Activated naive CD4-positive, alpha-beta T cell (primary cell): Measurements from ENCODE around the gene CABLES1.

Experiments used
- DNase-seq, 4 experiments: peaks; one replicate each; lab custom pipeline; 2025; lab: John Stamatoyannopoulos, UW

The CABLES1 gene

GRCh38 chr18:23223641-23224040 is 88.4 kb downstream of the CABLES1 start:
- DNase-seq: no peak

GRCh38 chr18:23225503-23225902 is 90.2 kb downstream of the CABLES1 start:
- no peak for DNase-seq

GRCh38 chr18:23226391-23226790 is 91.1 kb downstream of the CABLES1 start:
- no peak for DNase-seq

DNA sequence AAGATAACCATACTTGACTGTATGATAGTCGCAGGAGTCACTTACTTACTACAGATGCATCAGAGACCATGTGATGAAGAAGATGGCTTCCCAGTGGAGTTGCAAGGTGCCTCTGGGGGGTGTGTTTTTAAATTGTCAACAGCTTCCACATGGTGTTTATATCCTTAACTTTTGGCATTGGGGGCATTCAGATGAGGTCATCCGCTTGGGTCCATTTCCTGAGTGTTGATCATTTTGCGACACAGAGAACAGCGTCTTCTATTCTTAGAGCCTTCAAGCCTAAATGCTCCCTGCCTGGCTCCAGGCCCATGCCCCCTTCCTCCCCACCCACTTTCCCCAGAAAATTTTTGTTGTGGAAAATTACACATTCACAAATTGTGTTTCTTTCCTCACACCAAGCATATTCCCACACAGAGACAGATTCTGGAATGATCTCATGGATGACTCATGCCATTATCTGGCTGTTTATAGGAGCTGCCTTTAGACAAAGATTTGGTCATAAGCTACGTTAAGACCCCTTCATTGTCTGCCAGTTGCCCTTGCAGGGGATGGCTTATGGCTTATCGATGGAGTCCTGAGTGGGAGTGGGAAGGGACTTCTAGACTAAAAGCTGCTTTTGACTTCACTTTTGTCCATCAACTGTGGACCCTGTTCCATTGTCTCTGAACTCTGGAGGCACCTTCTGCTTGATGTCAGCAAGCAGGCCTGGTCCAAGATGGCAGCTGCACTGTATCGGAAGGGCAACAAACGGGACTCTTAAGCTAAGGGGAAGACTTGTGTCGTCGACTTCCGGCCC is 91.8 kb downstream of the CABLES1 start:
- no peak for DNase-seq

DNA sequence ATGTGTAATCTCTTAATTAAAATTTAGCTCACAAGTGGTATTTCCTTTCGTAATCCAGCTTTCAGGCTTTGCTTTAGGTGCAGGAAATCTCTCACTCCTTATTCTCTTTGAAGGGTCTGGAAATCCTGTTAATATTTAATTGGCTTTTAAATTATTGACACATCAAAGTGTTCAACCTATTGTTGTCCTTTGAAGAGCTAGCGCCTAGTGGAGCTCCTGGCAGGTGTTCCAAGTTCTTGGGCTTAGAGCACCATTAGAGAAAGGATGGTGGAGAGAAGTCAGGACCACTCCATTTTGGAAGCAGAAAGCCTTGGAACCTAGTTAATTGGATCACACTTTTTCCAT is 92.4 kb downstream of the CABLES1 start:
- no peak for DNase-seq

DNA sequence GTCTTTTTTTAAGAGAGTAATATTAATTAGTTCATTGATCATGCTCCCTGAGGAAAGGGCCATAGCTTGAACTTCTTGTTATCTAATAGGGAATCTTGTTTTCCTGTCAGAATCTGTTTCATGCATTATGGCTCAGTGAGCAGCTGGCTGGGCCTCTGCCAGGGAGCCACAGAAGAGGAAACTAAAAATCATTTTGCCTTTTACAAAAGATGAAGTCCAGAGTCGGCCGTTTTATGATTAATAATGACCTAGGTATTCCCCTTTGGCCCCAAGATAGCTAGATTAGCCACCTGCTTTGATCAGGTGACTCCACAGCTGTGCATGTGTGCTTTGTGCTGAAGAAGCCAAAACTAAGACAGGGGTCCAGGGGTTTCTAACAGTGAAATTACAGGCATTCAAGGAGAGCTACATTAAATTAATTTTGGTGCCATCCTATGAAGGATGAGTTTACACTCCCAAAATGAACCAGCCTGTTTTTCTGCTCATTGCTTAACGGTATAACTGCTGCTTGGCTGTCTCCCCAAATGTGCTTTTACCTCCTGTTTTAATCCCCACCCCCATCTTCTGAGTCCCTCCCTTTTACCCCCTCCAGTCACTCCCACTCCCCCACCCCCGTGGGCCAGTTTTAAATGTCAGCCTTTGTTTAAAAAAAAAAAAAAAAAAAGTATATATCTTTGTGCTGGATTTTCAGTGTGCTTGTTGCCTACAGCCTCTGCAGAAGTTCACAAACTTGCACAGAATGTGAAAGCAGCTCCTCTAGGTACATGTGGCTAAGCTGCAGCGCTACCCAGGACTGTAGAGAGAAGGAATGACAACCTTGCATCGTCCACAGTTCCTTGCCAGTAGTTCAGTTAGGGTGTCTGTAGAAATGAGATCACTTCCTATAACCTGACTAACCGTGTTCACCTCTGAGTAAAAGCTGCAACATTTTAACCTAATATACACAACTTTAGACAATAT is 93.1 kb downstream of the CABLES1 start:
- DNase-seq: no peak

DNA sequence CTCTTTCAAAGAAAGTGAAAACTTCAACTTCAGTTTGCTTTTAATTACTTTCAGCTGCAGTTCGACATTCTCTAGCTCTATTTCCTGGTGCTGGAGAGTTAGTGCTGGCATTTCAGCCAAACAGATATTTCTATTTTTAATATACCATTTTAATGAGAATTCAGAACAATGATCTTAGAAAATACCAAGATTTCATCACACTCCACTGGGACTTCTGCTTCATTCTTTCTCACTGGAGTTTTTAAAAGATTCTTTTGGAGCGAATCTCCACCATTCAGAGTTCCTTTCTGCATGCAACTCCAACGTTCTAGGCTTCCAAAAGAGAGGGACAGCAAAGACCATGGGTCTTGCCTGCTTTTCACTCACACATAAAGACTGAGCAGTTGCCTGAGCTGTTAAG is 94.2 kb downstream of the CABLES1 start:
- DNase-seq: no peak

- DNase-seq: no peak
These were observed 95.4 kb downstream of the CABLES1 start for GRCh38 chr18:23230686-23231085.

- peak; percentile 9 to 46 (median 13) for DNase-seq
These were observed 96.2 kb downstream of the CABLES1 start for GRCh38 chr18:23231340-23232021.

DNA sequence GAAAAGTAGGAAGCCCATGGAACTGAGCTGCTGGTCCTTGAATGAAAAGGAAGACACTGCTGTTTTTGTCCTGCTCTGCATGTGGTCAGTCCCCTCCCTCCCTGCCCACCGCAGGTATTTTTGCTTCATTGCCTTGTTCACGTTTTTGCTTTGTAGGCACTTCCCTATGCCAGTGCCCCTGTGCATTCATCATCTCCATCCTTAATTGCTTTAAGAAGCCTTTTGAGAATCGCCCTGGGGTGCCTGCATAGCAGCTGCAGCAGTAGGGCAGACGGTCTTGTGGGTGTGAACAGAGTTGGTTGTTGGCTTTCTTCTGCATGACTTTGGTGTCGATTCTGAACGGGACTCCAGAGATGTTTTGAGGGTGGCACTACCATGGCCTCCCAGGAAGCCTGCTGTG is 97.0 kb downstream of the CABLES1 start:
- DNase-seq: no peak

DNA sequence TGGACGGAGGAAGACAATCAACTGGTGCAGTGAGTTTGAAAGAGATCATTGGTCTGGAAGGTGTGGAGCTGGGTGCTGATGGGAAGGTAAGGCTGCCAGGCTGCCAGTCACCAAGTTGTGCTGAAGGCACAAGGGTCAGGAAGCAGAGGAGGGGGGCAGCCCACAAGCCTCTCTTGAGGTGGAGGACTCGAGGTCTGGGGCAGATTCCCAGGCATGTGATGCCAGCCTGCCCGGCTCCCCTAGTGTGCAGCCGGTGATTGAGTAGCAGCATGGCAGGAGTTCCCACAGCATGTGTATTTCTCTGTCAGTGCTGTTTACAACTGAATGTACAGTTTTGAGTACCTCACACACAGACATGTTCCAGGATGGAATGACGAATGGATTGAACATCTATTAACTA is 99.3 kb downstream of the CABLES1 start:
- no peak for DNase-seq

- no peak for DNase-seq
These were observed 100.1 kb downstream of the CABLES1 start for GRCh38 chr18:23235336-23235735.

- DNase-seq: no peak
These were observed 100.6 kb downstream of the CABLES1 start for GRCh38 chr18:23235860-23236259.

- DNase-seq: no peak
These were observed 101.7 kb downstream of the CABLES1 start for GRCh38 chr18:23236876-23237468.

- peak in 2 of 4 experiments; percentile 4 to 13 for DNase-seq
These were observed 102.4 kb downstream of the CABLES1 start for GRCh38 chr18:23237524-23238151.

- DNase-seq: no peak
These were observed 102.9 kb downstream of the CABLES1 start for GRCh38 chr18:23238152-23238531.

DNA sequence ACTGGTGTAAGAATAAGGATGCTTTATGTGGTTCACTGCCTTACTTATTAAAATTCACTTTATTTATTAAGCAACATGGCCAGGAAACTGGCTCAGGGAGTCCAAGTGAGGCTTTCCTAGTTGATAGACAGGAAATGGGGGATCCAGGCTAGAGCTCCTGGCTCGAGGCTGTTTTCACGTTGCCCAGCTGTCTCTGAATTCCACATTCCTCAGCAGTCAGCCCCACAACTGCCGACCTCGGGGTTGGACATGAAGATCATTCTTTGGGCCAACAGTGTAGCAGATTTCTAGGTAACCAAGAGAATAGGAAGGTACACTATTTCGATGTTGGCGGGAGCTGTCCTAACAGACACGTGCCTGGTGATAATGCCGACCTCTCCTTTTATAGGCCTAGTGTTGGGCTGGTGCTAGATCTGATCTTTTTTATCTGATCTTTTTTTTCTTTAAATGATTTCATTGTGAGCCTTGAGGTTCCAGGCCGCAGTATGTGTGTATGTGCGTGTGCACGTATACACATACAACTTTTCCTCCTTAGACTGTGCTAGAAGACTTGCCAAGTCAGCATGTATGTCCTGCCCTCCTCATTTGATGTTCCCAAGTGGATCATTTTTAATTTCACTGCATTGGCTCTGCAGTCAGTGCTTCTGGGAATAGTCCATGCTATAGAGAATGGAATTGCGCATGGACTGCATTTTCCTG is 103.5 kb downstream of the CABLES1 start:
- no peak for DNase-seq

DNA sequence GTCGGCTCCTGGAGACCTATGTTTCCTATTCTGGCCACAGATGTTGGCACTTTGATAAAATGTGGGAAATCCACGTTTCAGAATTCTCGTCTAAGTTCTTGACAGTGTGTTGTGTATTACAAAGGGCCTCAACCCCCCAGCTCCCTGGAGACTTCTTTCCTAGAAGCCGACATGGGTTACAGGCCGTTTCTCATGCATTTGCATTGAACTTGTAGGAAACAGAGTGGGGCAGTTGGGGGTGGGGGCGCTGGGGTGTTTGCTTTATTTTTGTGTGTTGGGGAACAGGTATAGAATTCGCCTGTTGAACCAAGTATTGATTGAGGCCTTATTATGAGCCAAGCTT is 104.0 kb downstream of the CABLES1 start:
- DNase-seq: no peak

DNA sequence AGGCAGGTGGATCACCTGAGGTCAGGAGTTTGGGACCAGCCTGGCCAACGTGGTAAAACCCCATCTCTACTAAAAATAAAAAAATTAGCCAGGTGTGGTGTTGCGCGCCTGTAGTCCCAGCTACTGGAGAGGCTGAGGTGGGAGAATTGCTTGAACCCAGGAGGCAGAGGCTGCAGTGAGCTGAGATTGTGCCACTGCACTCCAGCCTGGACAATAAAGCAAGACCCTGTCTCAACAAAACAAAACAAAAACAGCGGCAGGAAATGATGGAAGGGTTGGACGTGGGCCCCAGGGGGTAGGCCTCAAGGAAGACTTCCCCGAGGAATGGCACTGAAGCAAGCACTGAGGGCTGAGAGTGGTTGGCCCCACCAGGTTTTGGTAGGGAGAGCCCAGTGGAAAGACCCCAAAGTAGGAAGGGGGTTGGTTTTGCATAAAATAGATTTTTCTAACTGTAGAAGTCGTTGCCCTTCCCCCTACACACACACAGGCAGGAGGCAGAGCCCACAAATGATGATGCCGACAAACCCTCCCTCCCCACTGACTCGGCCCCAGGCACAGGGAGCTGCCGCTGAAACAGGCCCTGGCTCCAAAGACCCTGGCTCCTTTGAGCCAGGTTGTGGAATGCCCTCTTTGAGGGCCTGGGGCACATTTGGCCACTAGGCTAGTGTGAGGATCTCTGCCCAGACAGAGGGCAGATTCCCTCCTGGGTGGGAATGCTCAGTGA is 104.8 kb downstream of the CABLES1 start:
- no peak for DNase-seq

DNA sequence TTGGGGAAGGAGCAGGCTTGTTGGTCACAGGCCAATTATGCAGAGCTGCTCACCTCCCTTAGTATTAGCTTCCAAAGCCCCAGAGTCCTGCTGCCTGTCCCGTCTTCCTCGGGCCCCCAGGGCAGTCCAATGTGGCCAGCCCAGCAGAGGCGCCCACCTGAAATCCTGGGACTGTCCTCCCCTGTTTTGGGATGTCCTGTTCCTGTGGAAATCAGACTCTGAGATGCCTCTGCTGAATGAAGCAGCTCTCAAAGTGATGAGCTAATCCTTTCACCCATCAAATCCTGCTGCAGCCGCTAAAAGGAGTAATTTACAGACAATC is 105.3 kb downstream of the CABLES1 start:
- no peak for DNase-seq
